RWPE2 (cell line): ENCODE data around the gene ID3.

Source experiments
- ATAC-seq: fragments of 200-7000 bp; cut with Tn5 transposase; 3 replicates; pipeline ENCODE4 v1.9.1; 2021; ENCODE audit warnings: low read depth
- DNase-seq: peaks from one replicate; pipeline ENCODE4 v3.0.0-alpha.2; 2020; ENCODE audit warnings: low spot score
- H3K27ac ChIP-seq: fragments of 450-650 bp; 2 replicates; pipeline ENCODE4 v1.5.1; 2017; ENCODE audit warnings: mild to moderate bottlenecking; ENCODE audit not compliant: poor library complexity, severe bottlenecking
- H3K27me3 ChIP-seq: fragments of 250-450 bp; sonication (Bioruptor Pico); 2 replicates; pipeline ENCODE4 v1.5.1; 2021; ENCODE audit warnings: mild to moderate bottlenecking, moderate library complexity; ENCODE audit not compliant: insufficient read depth, poor library complexity, severe bottlenecking
- H3K36me3 ChIP-seq: fragments of 250-450 bp; sonication (Bioruptor Pico); 2 replicates; pipeline ENCODE4 v1.5.1; 2020; ENCODE audit warnings: low read depth, mild to moderate bottlenecking, moderate library complexity
- H3K4me1 ChIP-seq: fragments of 250-450 bp; sonication (Bioruptor Pico); 2 replicates; pipeline ENCODE4 v1.5.1; 2021; ENCODE audit warnings: mild to moderate bottlenecking, moderate library complexity; ENCODE audit not compliant: insufficient read depth, poor library complexity, severe bottlenecking
- H3K4me3 ChIP-seq: fragments of 250-450 bp; sonication (Bioruptor Pico); 2 replicates; pipeline ENCODE4 v1.5.1; 2021; ENCODE audit warnings: mild to moderate bottlenecking, moderate library complexity; ENCODE audit not compliant: severe bottlenecking
- H3K9me3 ChIP-seq: fragments of 250-450 bp; sonication (Bioruptor Pico); 2 replicates; pipeline ENCODE4 v1.5.1; 2021; ENCODE audit warnings: mild to moderate bottlenecking, moderate library complexity; ENCODE audit not compliant: severe bottlenecking
- CTCF ChIP-seq: fragments of 450-650 bp; IDR thresholded peaks from one replicate; pipeline ENCODE4 v1.5.1; 2017; ENCODE audit warnings: mild to moderate bottlenecking, moderate library complexity; ENCODE audit not compliant: poor library complexity, severe bottlenecking

Gene ID3

GRCh38 chr1:23527366-23527765 is 31.9 kb downstream of the ID3 start:
- H3K4me1 ChIP-seq, result peaks cover 10% of the 10 kb centered on the region
- ATAC-seq, result no peak
- no peak overlapping the region for H3K27ac ChIP-seq
- DNase-seq, result no peak
- H3K4me3 ChIP-seq, result no peak overlapping the region
- no peaks in the 10 kb centered on the region for H3K9me3 ChIP-seq
- no peaks in the 10 kb centered on the region for H3K27me3 ChIP-seq
- H3K36me3 ChIP-seq, result peaks cover 4% of the 10 kb centered on the region; the same call in 1 of the 2 replicates
- TF ChIP-seq CTCF, result no peak

GRCh38 chr1:23526329-23527041 is 32.8 kb downstream of the ID3 start:
- Histone ChIP-seq H3K27ac (no peak overlapping the region), H3K4me3 (no peak overlapping the region), H3K27me3 (no peaks in the 10 kb centered on the region), H3K4me1 (peaks cover 10% of the 10 kb centered on the region), H3K36me3 (peaks cover 10% of the 10 kb centered on the region), H3K9me3 (no peaks in the 10 kb centered on the region)
- no peak for TF ChIP-seq CTCF
- ATAC-seq (no peak), DNase-seq (no peak)

- no peaks in the 10 kb centered on the region for H3K9me3 ChIP-seq
- DNase-seq, result no peak
- no peak for ATAC-seq
- H3K4me3 ChIP-seq, result no peak overlapping the region
- peaks cover 10% of the 10 kb centered on the region for H3K4me1 ChIP-seq
- H3K27me3 ChIP-seq, result no peaks in the 10 kb centered on the region
- no peak for TF ChIP-seq CTCF
- no peak overlapping the region for H3K27ac ChIP-seq
- peaks cover 10% of the 10 kb centered on the region for H3K36me3 ChIP-seq
These were observed 33.6 kb downstream of the ID3 start for GRCh38 chr1:23525558-23526250.

- DNase-seq (no peak), ATAC-seq (no peak)
- H3K4me1 ChIP-seq, result peaks cover 10% of the 10 kb centered on the region
- no peak overlapping the region for H3K27ac ChIP-seq
- TF ChIP-seq CTCF, result no peak
- no peaks in the 10 kb centered on the region for H3K27me3 ChIP-seq
- H3K4me3 ChIP-seq, result no peak overlapping the region
- H3K9me3 ChIP-seq, result no peaks in the 10 kb centered on the region
- H3K36me3 ChIP-seq, result peaks cover 10% of the 10 kb centered on the region
These were observed 34.4 kb downstream of the ID3 start for GRCh38 chr1:23524716-23525401.
